HG02840 (cell line): ENCODE data around the gene FCRL6.

ENCODE experiments used
- ATAC-seq: cut with Tn5 transposase; IDR thresholded peaks from one replicate; pipeline ENCODE4 v1.9.1; 2021; ENCODE audit warnings: mild to moderate bottlenecking, moderate library complexity, moderate number of reproducible peaks; ENCODE audit not compliant: unreplicated experiment, low FRiP score

The FCRL6 gene, protein sequence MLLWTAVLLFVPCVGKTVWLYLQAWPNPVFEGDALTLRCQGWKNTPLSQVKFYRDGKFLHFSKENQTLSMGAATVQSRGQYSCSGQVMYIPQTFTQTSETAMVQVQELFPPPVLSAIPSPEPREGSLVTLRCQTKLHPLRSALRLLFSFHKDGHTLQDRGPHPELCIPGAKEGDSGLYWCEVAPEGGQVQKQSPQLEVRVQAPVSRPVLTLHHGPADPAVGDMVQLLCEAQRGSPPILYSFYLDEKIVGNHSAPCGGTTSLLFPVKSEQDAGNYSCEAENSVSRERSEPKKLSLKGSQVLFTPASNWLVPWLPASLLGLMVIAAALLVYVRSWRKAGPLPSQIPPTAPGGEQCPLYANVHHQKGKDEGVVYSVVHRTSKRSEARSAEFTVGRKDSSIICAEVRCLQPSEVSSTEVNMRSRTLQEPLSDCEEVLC

DNA sequence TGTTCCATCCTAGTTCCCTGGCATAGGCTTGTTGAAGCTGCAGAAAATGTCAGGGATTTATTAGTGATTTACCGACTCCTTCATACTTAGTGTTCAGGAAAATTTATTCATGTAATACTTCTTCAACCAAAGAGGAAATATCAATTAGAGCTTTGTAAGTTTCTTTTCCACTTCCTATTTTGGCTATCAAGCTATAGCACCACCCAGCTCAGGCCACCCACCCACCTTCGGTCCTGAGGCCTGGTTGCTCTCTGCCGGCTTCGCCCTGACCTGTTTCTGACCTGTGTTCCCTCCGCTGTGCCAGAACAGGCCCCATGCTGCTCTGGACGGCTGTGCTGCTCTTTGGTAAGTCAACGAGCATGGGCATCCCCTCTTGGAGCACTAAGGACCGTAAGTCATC, at the start of gene FCRL6:
Gene FCRL6, plus strand, starts transcription at position 250 of the 400 bp plus-strand sequence. Its CDS starts 65 bp downstream, at position 315.
- no peak for ATAC-seq

DNA sequence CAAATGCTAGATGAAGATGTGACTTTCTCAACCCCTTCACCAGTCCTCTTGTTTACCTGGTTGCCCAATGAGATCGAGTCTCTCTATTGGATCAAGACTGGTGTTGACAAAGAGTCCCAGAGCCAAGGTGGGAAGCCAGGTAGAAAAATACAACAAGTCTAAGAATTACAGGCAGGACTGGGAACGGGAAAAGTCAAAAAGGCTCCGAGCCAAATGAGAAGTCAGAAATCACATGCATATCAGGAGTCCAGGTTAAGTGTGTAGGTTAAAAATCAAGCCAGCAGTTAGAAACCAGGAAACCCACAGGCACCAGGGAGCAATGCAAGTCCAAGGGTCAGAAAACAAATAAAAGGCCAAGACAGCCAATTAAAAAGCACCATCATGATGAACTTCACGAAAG, 48.8 kb upstream of the FCRL6 start:
- ATAC-seq: no peak

DNA sequence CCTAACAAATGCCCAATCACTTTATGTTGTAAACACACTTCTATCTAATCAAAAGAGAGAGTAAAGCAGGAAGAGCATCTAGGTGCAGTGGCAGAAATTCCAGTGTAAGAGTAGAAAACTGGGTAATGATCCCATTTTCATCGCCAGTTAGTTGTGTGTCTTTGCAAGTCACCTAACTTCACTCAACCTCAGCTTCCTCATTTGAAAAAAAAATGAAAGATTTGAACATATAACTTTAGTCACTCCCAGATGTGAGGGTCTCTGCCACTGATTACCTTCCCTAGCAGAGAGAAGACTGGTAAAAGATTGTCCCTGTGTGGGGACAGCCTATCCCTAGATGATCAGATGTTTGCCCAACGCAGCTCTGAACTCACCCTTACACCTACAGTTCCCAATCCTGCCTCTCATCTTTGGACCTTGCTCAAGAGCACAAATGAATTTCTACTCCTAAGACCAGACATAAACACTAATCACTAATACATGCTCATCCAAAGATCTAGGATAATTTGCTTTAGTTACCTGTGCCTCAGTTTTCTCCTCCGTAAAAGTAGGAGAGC, 46.6 kb upstream of the FCRL6 start:
- no peak for ATAC-seq

DNA sequence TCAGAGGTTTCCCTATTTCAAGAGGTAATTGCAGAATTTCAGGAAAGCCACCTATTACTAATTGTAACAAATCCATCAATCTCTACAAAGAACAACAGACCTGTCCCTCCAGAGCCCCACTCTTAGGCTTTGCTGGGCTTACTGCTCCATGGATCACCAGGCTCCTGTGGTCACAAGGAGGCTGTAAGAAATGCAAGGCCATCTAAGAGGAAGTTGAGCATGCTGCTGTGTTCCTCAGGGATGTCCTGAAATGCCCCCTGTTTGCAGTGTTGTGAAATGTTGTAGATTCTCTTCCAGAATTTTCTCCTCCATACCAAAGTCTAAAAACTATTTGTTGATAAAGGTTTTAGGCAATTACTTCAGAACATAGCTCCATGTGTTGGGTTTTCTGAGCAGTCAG, 45.8 kb upstream of the FCRL6 start:
- no peak for ATAC-seq

DNA sequence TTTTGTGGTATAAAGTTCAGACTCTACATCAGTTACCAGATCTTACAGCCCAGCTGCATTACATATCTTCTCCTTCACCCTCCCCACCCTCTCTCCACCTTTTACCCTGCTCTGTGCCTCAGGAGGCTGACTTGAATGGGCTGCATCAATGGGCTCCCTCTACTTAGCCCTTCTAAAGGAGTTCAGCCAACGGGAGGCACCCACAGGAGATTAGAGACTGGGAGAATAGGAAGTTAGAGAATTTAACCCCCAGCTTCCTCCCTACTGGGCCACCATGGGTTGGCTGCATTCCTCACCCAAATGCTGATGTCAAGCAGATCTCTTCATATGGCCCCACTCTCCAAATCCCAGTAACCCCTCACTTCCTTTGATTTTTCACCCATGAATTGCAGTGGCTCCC, 38.5 kb upstream of the FCRL6 start:
- no peak for ATAC-seq

DNA sequence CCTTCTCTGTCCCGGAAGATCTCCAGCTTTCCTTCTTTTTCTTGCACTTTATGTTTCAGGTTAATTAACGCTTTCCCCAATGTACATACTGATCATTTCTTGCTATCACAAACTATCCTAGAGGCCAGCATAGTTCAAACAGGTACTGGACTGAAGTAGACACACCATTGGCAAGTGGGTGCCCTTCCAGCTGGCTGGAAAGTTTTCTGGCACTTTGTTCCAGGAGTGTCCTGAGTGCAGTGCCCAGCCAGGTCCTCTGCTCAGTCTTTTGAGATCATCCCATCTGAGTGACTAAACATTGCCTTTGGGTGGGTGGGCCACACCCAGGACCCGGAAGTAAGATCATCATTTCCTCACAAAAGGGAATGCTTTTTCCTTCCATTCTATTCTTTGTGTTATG, 36.4 kb upstream of the FCRL6 start:
- ATAC-seq: no peak

DNA sequence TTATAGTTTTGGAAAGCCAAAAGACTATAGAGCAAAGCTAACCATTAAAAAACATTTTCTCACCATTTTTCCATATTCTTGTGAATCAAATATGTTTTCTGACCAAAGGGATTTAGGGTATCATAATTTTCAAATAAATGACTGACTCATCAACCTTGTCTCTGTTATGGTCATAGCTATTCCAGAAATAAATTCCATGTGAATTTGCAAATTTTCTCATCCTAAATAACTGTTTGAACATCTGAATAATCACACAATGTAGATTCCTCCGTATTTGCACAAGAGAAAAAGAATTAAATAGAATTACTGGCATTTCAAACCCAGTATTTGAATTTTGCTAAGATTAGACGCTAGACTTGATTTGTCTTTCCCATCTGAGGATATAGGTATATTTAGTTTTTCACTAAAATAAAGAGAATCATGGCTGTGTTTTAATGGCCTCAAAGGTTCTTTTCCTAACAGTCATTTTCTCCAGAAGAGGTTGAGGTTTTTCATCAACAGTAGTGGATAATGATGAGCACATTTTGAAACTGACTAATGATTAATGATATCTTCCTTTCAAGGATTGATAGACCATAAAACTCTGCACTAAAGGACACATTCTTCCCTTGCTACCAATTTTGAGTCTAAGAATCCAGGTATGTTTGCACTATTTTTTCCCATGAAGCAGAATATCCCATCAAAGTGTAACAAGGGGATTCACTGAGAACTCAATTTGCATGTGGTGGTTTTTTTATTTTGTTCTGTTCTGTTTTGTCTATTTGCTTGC, 30.8 kb upstream of the FCRL6 start:
- ATAC-seq: no peak

DNA sequence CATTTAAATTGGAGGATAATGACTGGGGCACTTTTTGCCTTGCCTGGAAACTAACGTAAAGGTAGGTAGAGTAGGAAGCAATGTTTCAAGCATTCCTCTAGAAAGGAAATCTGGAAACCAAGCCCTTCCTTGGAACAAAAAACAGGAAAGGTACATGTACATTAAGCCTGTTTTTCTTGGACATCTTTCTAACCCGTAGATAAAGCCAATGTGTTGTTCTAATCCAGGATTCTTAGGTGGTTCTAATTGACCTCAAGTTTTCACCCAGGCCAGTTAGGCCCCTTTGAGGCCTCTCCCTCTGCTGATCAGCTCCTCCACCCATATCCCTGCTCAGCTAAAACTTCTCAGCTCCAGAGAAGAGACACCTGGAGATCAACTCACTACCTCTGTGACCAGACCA, 27.7 kb upstream of the FCRL6 start:
- no peak for ATAC-seq

DNA sequence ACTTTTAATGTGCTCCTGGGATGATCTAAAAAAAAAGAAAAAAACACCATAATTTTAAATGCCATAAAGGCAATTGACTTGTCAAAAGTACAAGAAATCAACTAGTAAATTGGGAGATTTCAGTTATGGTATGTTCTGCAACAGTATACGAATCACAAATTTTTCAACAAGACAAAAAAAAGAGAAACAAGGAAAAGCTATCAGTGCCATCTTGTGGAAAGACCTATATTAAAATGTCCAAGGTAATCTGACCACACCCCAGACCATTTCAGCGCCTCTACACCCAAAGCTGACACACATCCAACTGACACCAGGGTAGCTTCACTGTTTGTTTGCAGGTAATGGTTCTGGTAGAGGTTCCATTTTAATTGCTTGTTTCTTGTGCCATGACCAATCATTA, 26.4 kb upstream of the FCRL6 start:
- no peak for ATAC-seq

DNA sequence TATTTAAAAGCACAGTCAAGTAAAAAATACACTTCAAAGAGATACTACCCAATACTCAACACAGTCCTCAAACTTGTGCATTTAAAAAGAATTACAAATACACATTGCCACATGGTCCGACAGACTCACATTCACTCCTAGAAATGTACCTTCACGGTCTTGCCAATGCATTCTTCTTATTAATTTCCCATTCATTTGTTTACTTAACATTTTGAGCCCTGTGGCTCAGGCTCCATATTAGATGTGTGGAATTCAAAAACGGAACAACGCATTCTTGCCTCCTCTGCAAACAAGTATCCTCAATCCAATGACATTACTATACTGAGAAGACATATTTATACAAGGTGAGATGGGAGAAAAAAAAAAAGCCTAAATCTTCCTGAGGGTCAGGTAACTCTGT, 23.9 kb upstream of the FCRL6 start:
- no peak for ATAC-seq

DNA sequence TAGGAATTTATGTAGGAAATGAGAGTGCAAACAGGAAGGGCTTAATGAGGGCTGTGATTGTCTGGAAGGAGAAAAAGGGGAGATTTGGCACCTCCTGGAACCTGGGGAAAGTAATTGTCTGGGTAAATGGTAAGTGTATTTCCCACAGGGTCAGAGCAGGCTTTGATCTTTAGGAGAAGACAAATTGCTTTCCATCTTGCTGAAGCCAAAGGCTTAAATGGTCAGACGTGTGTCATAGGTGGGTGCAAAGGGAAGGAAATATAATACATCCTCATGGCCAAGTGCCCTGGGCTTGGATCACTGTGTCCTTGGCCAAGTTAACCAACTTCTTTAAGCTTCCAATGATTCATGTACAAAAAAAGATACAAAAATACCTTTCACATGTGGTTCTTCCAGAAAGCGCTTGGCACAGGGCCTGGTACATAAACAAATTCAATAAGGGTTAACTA, 22.7 kb upstream of the FCRL6 start:
- ATAC-seq: no peak

DNA sequence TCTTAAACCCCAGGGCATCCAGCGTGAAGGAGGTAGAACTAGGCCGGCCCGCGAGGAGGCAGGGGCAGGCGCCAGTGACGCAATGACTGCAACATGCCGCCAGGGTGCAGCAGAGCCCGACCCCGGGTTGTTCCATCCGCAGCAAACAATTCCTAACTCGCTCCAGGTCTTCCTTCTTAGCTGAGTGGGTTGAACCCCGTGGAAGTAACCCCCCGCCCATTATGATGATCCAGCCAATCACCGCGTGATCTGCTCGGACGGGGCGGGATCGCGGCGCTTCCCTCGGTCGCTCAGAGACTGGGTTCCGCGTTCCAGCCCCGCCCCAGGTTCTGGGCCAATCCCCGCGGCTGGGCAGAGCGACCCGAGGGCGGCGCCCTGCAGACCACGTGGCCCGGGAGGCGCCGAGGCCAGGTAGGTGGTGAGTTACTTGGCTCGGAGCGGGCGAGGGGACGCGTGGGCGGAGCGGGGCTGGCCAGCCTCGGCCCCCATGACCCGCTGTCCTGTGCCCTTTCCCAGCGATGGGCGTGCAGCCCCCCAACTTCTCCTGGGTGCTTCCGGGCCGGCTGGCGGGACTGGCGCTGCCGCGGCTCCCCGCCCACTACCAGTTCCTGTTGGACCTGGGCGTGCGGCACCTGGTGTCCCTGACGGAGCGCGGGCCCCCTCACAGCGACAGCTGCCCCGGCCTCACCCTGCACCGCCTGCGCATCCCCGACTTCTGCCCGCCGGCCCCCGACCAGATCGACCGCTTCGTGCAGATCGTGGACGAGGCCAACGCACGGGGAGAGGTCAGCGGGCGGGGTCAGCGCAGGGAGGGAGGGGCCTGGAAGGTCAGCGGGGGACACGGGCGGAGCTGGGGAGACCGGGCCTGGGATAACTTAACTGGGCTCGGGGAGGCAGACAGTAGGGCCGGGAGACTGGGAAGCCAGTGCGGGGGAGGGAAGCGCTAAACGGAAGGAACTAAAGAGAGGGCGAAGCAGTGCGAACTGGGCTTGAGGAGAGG, 21.3 kb upstream of the FCRL6 start, which contains the start of gene DUSP23:
Gene DUSP23, plus strand, starts transcription at position 380 of the 1,000 bp plus-strand sequence. Its CDS starts 139 bp downstream, at position 519.
- peak; percentile 97 for ATAC-seq

DNA sequence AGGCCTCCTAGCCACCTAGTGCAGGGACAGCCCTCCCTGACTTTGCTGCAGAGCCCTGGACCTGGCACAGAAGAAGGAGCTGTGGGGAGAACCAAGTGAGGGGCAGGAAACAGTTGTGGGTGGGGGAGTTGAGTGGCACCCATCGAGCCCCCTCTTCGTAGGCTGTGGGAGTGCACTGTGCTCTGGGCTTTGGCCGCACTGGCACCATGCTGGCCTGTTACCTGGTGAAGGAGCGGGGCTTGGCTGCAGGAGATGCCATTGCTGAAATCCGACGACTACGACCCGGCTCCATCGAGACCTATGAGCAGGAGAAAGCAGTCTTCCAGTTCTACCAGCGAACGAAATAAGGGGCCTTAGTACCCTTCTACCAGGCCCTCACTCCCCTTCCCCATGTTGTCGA, 20.2 kb upstream of the FCRL6 start:
- ATAC-seq: no peak

DNA sequence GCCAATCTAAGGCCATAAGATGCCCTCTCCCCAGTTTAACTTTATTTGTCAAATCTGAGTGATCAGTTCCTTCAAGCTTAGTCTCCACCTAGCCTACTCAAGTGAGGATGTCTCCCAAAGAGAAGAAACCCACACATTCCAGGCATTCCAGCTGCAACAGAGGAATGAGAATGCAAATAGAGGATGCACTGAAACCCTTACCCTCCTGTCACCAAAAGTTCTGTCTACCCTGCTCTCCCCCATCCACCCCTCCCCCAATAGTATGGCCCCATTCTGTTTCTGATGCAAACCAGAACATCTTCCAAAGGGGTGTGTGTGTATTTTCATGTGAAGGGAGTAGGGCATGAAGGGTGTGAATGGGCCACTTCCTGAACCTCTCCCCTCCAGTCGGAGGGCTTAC, 18.4 kb upstream of the FCRL6 start:
- ATAC-seq: no peak

DNA sequence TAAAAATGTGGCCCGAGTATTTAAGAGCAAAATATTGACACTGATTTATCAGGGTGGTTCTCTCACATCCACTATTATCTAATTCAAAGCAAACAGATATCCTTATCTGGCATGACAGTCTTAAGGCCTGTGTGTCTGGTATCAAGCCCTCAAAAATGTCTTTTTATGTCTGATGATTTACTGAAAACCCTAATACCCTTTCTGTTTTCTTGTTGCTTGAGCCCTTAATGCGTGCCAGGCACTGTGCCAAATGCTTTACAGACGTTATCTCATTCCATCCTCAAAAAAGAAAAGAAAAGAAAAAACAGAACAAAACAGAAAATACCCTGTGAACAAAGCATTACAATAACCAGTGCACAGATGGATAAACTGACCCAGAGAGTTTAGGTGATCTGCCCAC, 15.7 kb upstream of the FCRL6 start:
- ATAC-seq: no peak

DNA sequence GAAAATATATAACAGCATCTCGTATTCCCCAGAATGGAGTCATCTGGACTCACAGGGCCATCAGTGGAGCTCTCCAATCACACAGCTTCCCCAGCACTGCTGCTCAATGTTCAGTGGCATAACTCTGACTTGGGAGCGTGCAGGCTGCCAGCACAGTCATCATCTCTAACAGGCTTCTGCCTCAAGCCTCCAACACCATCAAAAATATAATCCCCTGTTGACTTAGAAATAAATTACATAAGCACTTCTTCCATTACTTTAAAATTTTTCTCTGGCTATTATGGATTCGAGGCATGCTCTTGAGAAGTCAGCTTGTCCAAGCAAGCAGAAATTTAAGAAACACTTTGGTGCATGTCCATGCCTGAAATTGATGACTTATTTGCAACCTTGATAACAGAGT, 15.2 kb upstream of the FCRL6 start:
- no peak for ATAC-seq

DNA sequence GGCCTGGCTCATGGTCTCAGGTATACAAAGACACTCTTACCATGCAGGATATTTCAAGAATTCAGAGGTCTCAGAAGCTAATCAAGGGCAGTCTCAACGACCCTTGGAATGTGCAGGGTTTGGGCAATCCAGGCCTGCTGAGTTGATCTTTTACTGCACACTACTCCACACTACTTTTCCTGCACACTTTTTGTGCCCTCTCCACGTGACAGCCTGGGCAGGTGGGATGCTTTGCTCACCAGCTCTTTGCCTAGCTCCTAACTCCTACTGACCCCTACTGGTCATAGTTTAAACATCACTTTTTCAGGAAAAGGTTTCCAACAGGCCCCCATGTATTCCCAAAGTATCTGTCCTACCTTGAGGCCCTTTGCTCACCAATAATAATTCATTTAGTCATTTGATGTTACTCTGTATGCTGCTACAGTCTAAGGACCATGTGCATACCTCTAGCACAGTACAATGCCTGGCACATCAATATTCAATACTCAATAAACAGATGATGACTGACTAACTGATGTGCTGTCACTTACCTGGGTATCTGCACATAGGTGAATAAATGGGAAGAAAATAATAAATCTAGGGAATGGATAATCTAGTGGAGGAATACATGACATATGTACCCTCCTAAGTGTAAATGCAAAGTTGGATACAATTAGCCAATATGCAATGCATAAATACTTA, 11.8 kb upstream of the FCRL6 start:
- ATAC-seq: no peak

DNA sequence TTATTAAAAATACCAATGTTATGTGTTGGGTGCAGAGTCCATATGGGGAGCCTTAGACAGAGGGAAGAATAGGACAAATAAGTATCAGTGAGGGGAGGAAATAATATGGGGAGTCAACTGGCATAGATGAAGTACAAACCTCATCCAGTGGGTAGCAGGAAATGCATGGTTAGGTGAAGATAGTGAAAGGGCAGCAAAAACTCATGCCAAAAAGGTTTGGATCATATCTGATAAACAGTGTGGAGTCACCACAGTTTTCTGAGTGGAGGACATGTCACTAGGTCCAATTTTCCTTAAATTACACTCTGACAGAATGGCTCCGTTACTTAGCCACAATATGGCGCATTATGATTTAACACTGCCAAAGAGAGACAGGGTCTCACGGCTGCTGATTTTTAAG, 11.1 kb upstream of the FCRL6 start:
- no peak for ATAC-seq

DNA sequence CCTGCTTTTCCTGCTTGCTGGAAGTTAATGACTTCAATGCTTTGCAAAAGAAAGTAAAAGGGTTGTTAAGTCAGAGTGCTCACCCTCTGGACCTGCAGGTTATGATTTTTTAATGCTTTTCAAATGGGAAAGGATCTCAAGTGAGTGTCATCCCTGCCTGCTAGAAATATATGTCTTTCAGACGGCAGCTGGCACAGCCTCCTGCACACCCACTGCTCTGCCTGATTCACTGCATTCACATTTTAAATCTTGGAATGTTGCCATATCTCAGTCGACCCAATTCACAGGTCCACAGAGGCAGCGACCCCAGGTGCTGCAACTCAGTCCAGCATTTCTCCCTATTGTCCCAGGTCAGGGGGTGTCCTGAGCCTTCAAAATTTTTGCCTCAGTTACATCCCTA, 10.7 kb upstream of the FCRL6 start:
- no peak for ATAC-seq

DNA sequence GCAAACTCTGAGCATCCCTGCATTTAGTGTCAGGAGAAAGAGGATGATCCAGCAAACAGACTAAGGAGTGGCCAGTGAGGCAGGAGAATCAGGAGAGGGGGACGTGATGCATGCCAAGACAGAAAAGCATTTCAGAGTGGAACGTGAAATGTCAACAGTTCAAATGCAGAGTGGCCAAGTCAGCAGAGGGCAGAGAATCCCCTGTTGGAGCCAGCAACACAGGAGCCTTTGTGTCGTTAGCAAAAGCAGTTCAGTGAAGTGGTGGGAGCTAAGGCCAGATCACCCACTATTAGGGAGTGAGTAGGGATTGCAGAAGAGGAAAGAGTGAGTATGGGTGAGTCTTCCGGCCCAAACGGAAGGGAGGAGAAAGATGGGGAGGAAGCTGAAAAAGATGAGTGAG, 6.6 kb upstream of the FCRL6 start:
- ATAC-seq: no peak
